HG03442 (cell line): ENCODE measurements around the gene FAF1.
"Not testable (repeated sequence)": the region's sequence is repeated elsewhere in the genome, so short reads cannot be mapped to it uniquely, and the experiment has no call there.

Experiments used
- ATAC-seq: cut with Tn5 transposase; IDR thresholded peaks from one replicate; pipeline ENCODE4 v1.9.1; 2021; ENCODE audit warnings: mild to moderate bottlenecking, moderate library complexity; ENCODE audit not compliant: unreplicated experiment

Gene FAF1

GRCh38 chr1:50783286-50783685 lies 176.8 kb downstream of the FAF1 start:
- ATAC-seq, result no peak

DNA sequence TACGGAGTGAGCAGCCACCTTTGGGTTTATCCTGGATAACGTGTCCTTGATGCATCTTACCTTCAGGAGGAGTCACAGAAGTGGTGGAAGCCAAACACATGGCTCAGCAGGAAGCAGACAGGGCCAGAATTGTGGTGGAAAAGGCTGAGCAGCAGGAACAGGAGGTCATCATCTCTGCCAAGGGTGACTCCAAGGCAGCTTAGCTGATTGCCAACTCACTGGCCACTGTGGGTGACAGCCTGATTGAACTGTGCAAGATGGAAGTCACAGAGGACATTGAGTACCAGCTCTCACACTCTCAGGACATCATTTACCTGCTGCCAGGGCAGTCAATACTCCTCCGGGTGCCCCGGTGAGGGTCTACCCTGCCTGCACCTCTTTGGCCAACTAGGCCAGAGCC lies 179.3 kb downstream of the FAF1 start:
- no peak for ATAC-seq

DNA sequence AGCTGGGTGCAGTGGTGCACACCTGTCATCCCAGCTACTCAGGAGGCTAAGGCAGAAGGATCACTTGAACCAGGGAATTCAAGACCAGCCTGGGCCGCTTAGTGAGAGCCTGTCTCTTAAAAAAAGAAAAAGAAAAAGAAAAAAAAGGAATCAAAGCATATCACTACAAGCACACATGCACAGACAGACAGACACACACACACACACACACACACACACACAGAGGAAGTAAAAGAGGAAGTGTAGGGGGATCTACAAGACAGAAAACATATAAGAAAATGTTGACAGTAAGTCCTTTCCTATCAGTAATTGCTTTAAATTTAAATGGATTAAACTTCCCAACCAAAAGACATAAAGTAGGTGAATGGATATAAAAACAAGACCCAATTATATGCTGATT lies 180.3 kb downstream of the FAF1 start:
- no peak for ATAC-seq

GRCh38 chr1:50775740-50776139 lies 184.3 kb downstream of the FAF1 start:
- no peak for ATAC-seq

DNA sequence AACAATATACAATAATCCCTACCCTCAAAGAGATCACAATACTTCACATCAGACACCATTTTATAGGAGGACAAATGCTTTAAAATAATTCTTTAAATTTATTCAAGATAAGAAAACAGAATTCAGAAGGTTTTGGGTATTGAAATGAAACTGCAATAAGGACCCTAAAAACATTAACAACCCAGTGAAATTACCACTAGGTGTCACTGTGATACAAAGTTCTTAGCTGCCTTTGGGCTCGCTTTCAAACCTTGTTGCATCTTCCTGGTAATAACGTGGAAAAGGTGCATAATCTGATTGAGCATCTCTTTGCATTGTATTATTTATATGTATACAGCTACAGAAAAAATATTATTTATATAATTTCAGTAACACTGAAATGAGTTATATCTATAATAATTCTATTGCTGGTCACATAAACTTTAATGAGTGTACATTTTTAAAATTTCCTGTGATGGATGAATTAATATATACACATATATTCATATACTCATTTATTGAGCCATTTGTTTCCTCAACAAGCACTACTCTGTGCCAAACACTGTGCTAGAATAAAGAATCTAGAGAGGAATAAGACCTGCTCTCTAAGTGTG lies 185.2 kb downstream of the FAF1 start:
- ATAC-seq, result no peak

GRCh38 chr1:50766688-50767087 lies 193.4 kb downstream of the FAF1 start:
- ATAC-seq, result no peak

GRCh38 chr1:50756543-50756942 lies 203.5 kb downstream of the FAF1 start:
- ATAC-seq, result not testable (repeated sequence)

GRCh38 chr1:50754764-50755163 lies 205.3 kb downstream of the FAF1 start:
- not testable (repeated sequence) for ATAC-seq

GRCh38 chr1:50750021-50750619 lies 209.9 kb downstream of the FAF1 start:
- no peak for ATAC-seq

DNA sequence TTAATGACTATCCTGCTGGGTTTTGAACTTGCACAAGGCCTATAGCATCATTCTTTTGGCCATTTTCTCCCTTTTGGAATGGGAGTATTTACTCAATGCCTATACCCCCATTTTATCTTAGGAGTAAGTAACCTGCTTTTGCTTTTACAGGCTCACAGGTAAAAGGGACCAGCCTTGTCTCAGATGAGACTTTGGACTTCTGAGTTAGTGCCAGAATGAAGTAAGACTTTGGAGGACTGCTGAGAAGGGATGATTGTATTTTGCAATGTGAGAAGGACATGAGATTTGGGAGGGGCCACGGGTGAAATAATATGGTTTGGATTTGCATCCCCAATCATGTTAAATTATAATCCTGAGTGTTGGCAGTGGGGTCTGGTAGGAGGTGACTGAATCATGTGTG lies 212.7 kb downstream of the FAF1 start:
- no peak for ATAC-seq

DNA sequence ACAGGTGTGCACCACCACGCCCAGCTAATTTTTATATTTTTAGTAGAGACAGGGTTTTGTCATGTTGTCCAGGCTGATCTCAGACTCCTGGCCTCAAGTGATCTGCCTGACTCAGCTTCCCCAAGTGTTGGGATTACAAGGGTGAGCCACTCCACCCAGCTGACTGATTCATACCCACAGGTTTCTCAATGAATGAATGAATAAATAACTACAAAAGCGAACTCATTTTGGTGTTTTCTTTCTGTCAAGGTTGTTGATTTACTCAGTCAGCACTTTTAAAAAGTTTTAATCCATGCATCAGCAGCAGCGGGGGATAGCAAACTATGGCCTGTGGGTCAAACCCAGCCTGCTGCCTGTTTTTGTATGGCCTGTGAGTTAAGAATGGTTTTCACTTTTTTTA lies 217.5 kb downstream of the FAF1 start:
- no peak for ATAC-seq

GRCh38 chr1:50739125-50739524 lies 220.9 kb downstream of the FAF1 start:
- no peak for ATAC-seq

GRCh38 chr1:50735443-50735842 lies 224.6 kb downstream of the FAF1 start:
- no peak for ATAC-seq

- not testable (repeated sequence) for ATAC-seq
Measured at GRCh38 chr1:50727578-50727977, 232.5 kb downstream of the FAF1 start.

- peak; percentile 71 for ATAC-seq
Measured at GRCh38 chr1:50724626-50725286, 235.3 kb downstream of the FAF1 start.

- ATAC-seq, result no peak
Measured at GRCh38 chr1:50720457-50721053, 239.5 kb downstream of the FAF1 start.

DNA sequence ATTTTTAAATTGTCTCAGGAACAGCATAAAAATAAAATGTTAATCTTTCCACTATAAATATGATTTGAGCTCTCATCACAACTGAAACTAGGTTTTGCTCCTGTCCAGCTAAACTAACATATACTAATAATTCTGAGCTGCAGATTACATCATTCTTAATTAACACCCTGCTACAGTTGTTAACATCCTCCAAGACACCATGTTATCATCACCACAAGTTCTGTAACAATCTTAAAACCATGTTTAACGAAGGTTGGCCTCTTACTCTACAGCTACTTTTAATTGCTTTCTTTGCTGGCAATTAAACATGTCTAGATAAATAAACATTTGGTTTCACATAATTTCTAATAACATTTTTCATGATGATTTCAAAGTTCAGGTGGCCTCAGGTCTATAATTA lies 240.9 kb downstream of the FAF1 start:
- ATAC-seq, result no peak

- ATAC-seq, result no peak
Measured at GRCh38 chr1:50717327-50717726, 242.7 kb downstream of the FAF1 start.

DNA sequence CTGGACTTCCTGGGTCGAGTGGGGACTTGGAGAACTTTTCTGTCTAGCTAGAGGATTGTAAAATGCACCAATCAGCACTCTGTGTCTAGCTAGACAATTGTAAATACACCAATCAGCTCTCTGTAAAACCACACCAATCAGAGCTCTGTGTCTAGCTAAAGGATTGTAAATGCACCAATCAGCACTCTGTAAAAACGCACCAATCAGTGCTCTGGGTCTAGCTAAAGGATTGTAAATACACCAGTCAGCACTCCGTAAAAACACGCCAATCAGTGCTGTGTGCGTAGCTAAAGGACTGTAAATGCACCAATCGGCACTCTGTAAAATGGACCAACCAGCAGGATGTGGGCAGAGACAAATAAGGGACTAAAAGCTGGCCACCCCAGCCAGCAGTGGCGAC lies 243.6 kb downstream of the FAF1 start:
- not testable (repeated sequence) for ATAC-seq

- ATAC-seq, result no peak
Measured at GRCh38 chr1:50710099-50710498, 250.0 kb downstream of the FAF1 start.

DNA sequence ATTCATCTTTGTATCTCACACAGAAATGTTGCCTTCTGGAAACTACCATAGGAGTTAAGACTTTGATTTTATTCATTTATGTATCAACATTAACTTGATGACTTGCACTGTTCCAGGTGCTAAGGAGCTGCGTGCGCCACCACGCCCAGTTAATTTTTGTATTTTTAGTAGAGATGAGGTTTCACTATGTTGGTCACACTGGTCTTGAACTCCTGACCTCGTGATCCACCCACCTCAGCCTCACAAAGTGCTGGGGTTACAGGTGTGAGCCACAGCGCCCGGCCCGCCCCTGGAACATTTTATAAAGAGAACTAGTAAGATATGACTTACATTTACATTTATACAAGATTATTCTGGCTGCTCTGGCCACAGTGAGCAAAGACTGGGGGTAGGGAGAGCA lies 252.2 kb downstream of the FAF1 start:
- no peak for ATAC-seq

DNA sequence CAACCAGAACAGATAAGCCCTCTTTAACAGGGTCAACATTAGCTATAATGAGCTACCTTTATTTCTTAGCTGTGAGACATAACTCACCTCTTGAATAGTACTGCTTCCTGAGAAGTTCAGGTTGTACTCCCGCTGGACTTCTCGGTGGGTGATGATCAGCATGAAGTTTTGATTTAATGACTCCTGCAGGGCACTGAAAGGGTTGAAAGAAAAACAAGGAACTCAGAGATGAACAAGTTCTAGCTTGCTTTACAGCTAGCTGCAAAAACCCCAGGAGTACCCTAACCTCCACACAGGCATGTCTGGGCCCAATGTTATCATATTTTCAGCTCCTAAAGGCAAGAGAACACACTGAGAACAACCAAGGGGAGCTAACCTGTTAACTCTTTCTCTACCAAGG lies 254.4 kb downstream of the FAF1 start:
- no peak for ATAC-seq
